Mucosa of rectum (tissue), 2 donors: Measurements from ENCODE around the gene TTC24.
A peak's percentile ranks its signal among the peaks of the same experiment; 100 is the strongest.
"Not testable (repeated sequence)": the region's sequence is repeated elsewhere in the genome, so short reads cannot be mapped to it uniquely, and the experiment has no call there.

Experiments used
- H3K27ac ChIP-seq, 2 donors: one replicate each; pipeline ENCODE4 v1.7.0; 2013; ENCODE audit warnings: inconsistent platforms in 2 of 2, low read depth in 2 of 2, low read length in 2 of 2
- H3K27me3 ChIP-seq, 2 donors: one replicate each; pipeline ENCODE4 v1.7.0; 2013; ENCODE audit warnings: low read length in 2 of 2; ENCODE audit not compliant: control insufficient read depth in 2 of 2, insufficient read depth in 2 of 2
- H3K36me3 ChIP-seq, 2 donors: one replicate each; pipeline ENCODE4 v1.7.0; 2013; ENCODE audit warnings: low read length in 2 of 2; ENCODE audit not compliant: control insufficient read depth in 2 of 2, insufficient read depth in 2 of 2
- H3K4me1 ChIP-seq, 2 donors: one replicate each; pipeline ENCODE4 v1.7.0; 2013; ENCODE audit warnings: low read length in 2 of 2, mild to moderate bottlenecking in 1 of 2; ENCODE audit not compliant: control insufficient read depth in 2 of 2, insufficient read depth in 2 of 2
- H3K4me3 ChIP-seq, 2 donors: one replicate each; pipeline ENCODE4 v1.7.0; 2013; ENCODE audit warnings: low read length in 2 of 2
- H3K9ac ChIP-seq, 2 donors: one replicate each; pipeline ENCODE4 v1.7.0; 2013; ENCODE audit warnings: low read length in 2 of 2, low read depth in 1 of 2, mild to moderate bottlenecking in 1 of 2
- H3K9me3 ChIP-seq, 2 donors: one replicate each; pipeline ENCODE4 v1.7.0; 2013; ENCODE audit warnings: low read length in 2 of 2; ENCODE audit not compliant: control insufficient read depth in 2 of 2
- donor health status: healthy.
- donor health status: Normal muscosa, but diverticular disease.

Gene TTC24

GRCh38 chr1:156602557-156602993, 23.1 kb downstream of the TTC24 start:
- Histone ChIP-seq H3K4me1 (peaks cover 8% of the 10 kb centered on the region in 2 donors), H3K9me3 (no peaks in the 10 kb centered on the region), H3K27me3 (no peaks in the 10 kb centered on the region), H3K27ac (no peak overlapping the region), H3K4me3 (peak overlapping the region in 1 of 2 donors; percentile 22), H3K36me3 (peaks cover 9% of the 10 kb centered on the region in 2 donors), H3K9ac (no peak overlapping the region)

DNA sequence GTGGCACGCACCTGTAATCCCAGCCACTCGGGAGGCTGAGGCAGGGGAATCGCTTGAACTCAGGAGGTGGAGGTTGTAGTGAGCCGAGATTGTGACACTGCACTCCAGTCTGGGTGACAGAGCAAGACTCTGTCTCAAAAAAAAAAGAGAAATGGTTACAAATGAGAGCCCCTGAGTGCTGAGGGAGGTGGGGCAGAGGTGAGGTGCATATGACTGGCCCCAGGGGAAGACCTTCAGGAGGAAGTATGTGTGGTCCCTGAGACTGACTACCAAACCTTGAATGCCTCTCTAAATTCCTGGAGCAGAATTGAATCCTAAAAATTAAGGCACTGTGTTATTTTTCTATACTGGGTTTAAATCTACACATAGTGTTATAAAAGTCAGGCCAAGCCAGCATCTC, 27.8 kb downstream of the TTC24 start:
- H3K4me1 ChIP-seq, H3K36me3 ChIP-seq, H3K27ac ChIP-seq, H3K9me3 ChIP-seq, H3K9ac ChIP-seq, H3K4me3 ChIP-seq, H3K27me3 ChIP-seq: not testable (repeated sequence)

DNA sequence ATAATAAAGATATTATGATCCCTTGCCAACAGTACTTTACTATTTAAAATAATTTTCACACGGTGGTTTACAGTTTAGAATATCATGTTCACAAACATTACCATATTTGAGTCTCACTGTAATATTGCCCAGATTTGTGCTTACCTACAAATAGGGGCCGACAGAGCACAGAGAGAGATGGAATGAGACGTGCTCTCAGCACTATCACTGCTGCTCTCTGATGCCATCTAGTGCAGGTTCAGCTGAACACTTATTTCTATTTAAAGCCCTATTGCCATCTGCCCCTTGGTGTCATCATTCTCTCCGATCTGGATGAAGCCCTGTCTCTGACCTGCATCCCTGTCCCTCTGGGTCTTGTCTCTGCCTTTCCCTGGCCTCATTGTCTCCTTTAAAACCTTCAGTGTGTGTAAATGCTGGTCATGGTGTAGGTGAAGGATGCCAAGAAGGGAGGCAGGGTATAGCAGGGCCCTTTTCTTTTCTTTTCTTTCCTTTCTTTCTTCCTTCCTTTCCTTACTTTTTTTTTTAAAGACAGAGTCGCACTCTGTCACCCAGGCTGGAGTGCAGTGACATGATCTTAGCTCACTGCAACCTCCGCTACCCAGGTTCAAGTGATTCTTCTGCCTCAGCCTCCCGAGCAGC, 28.6 kb downstream of the TTC24 start:
- no peaks in the 10 kb centered on the region for H3K36me3 ChIP-seq
- no peaks in the 10 kb centered on the region for H3K27me3 ChIP-seq
- no peaks in the 10 kb centered on the region for H3K9me3 ChIP-seq
- H3K4me3 ChIP-seq, result no peak overlapping the region
- no peaks in the 10 kb centered on the region for H3K4me1 ChIP-seq
- H3K9ac ChIP-seq, result no peak overlapping the region
- H3K27ac ChIP-seq, result no peak overlapping the region

GRCh38 chr1:156608981-156609380, 29.5 kb downstream of the TTC24 start:
- H3K9ac ChIP-seq, result no peak overlapping the region
- H3K27me3 ChIP-seq, result no peaks in the 10 kb centered on the region
- no peaks in the 10 kb centered on the region for H3K4me1 ChIP-seq
- no peaks in the 10 kb centered on the region for H3K9me3 ChIP-seq
- no peak overlapping the region for H3K4me3 ChIP-seq
- H3K27ac ChIP-seq, result no peak overlapping the region
- no peaks in the 10 kb centered on the region for H3K36me3 ChIP-seq

DNA sequence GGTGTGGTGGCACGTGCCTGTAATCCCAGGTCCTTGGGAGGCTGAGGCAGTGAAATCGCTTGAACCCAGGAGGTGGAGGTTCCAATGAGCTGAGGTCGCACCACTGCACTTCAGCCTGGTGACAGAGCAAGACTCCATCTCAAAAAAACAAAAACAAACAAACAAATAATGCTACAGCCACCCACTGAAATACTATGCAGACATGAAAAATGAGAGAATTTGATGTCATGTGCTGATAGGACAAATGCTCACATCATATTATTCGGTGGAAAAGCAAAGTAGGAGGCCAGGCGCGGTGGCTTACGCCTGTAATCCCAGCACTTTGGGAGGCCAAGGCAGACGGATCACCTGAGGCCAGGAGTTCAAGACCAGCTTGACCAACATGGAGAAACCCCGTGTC, 30.5 kb downstream of the TTC24 start:
- not testable (repeated sequence) for H3K9ac ChIP-seq, H3K9me3 ChIP-seq, H3K4me3 ChIP-seq, H3K27ac ChIP-seq, H3K36me3 ChIP-seq, H3K4me1 ChIP-seq, H3K27me3 ChIP-seq

- H3K4me3 ChIP-seq, result no peak overlapping the region
- H3K9ac ChIP-seq, result no peak overlapping the region
- no peaks in the 10 kb centered on the region for H3K9me3 ChIP-seq
- peaks cover 5 to 6% of the 10 kb centered on the region in 2 donors for H3K27me3 ChIP-seq
- no peaks in the 10 kb centered on the region for H3K36me3 ChIP-seq
- H3K27ac ChIP-seq, result no peak overlapping the region
- H3K4me1 ChIP-seq, result no peaks in the 10 kb centered on the region
These were observed 33.1 kb downstream of the TTC24 start for GRCh38 chr1:156612666-156613065.

- Histone ChIP-seq H3K27ac (peak overlapping the region; percentile 18 to 23), H3K4me1 (no peaks in the 10 kb centered on the region), H3K9ac (peak overlapping the region in 1 of 2 donors; percentile 2), H3K9me3 (no peaks in the 10 kb centered on the region), H3K27me3 (peaks cover 19 to 20% of the 10 kb centered on the region in 2 donors), H3K36me3 (no peaks in the 10 kb centered on the region), H3K4me3 (no peak overlapping the region)
These were observed 36.4 kb downstream of the TTC24 start for GRCh38 chr1:156615946-156616345.

DNA sequence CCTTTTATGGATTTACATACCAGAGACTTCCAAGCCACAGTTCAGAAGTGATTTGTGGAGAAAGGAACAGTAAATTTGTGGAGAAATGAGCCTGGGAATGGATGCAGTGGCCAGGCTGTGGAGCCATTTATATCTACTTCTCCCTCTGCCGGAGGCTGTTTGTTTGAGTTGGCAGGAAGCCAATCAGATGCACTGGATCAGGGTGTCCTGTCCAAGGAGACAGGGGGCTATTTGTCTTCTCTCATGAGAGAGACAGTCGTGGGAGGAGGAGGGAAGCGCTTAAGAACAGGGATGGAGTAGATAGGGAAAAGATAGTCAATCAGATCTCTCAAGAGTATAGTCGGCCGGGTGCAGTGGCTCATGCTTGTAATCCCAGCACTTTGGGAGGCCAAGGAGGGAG, 36.9 kb downstream of the TTC24 start:
- Histone ChIP-seq H3K27ac (peak overlapping the region in 1 of 2 donors; percentile 16), H3K9ac (no peak overlapping the region)

DNA sequence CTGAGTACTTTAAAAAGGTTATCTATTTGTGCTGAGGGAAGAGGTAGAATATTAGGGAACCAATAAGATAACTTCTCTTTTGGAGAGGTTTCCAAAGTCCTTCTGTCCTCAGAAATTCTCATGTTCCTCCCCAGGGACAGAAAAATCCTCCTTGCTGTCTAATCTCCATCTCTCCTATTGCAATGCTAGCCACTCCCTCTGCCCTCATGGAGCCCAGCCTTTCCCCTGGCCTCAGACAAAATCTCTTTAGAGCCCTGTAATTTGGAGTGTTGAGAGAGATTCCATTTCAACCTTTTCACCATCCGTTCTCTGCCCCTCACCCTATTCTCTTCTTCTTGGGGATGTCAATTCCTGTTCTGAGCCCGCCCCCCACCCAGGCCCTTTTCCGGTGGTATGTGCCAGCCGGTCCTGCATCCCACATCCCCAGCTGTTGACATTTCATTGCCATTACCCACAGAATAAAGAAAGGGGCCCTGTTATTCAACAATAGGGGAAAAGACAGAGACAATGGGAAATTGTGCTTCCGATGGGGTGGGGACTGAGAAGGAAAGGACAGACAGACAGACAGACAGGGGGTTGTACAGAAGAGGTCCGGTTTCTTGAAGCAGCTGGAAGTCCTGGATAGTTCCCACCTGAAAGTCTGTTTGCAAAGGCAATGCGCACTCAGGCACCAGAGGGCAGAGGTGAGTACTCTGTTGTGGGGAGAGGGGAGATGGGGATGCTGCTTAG, 39.5 kb downstream of the TTC24 start, which contains the start of gene HAPLN2:
Gene HAPLN2 (plus strand): TSS at position 563 of the 729 bp plus-strand sequence. CDS start 4,076 bp downstream, outside the sequence.
- Histone ChIP-seq H3K9ac (no peak within 1 kb of the TSS), H3K4me3 (no peak within 1 kb of the TSS), H3K36me3 (no peaks in the 10 kb centered on the region), H3K9me3 (no peaks in the 10 kb centered on the region), H3K4me1 (peaks cover 2% of the 10 kb centered on the region in 2 donors), H3K27ac (no peak within 1 kb of the TSS), H3K27me3 (peaks cover 32 to 33% of the 10 kb centered on the region in 2 donors)

More for the DNA sequence above, 36.9 kb downstream of the TTC24 start:
- H3K4me1 ChIP-seq, result no peaks in the 10 kb centered on the region
- H3K9me3 ChIP-seq, result no peaks in the 10 kb centered on the region
- no peaks in the 10 kb centered on the region for H3K36me3 ChIP-seq
- no peak overlapping the region for H3K4me3 ChIP-seq
- peaks cover 19 to 20% of the 10 kb centered on the region in 2 donors for H3K27me3 ChIP-seq

GRCh38 chr1:156619582-156619955, 40.0 kb downstream of the TTC24 start:
- peaks cover 36 to 37% of the 10 kb centered on the region in 2 donors for H3K27me3 ChIP-seq
- no peak overlapping the region for H3K4me3 ChIP-seq
- no peak overlapping the region for H3K27ac ChIP-seq
- no peaks in the 10 kb centered on the region for H3K36me3 ChIP-seq
- H3K9ac ChIP-seq, result no peak overlapping the region
- H3K4me1 ChIP-seq, result peaks cover 7% of the 10 kb centered on the region in 2 donors
- no peaks in the 10 kb centered on the region for H3K9me3 ChIP-seq
